ENCODE measurements around the gene C15orf40.
A peak's percentile ranks its signal among the peaks of the same experiment; 100 is the strongest.
"Not testable (repeated sequence)": the region's sequence is repeated elsewhere in the genome, so short reads cannot be mapped to it uniquely, and the experiment has no call there.

Gene C15orf40

DNA sequence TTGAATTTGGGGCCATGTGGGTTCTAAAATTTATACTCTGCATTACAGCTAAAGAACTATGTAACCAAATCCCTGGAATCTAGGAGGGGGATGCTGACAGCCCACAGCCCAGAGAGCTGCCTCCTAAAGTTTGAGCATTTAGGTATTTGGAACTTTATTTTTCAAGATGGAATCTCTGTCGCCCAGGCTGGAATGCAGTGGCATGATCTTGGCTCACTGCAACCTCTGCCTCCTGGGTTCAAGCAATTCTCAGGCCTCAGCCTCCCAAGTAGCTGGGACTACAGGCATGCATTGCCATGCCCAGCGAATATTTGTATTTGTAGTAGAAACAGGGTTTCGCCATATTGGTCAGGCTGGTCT is 10.8 kb downstream of the C15orf40 start:
- not testable (repeated sequence) for H3K9me3 Mint-ChIP-seq; H3K4me3 Mint-ChIP-seq; H3K27me3 Mint-ChIP-seq (ENCODE audit: low read depth); H3K4me1 Mint-ChIP-seq
- Mint-ChIP-seq H3K36me3 (ENCODE audit: low read depth) (peaks cover 18% of the 10 kb centered on the region), H3K27ac (peak overlapping the region in 2 of 3 experiments; percentile 35 to 39)
- peak in 1 of 3 experiments; percentile 6 for TF ChIP-seq CTCF (IDR thresholded peaks at IDR 0.05; ENCODE audit: unreplicated experiment in 3 of 3)

- peaks cover 6% of the 10 kb centered on the region for H3K4me1 Mint-ChIP-seq
- H3K36me3 Mint-ChIP-seq (ENCODE audit: low read depth) = peaks cover 15% of the 10 kb centered on the region
- no peaks in the 10 kb centered on the region for H3K9me3 Mint-ChIP-seq
- peak; percentile 46 to 52 (median 47) for TF ChIP-seq CTCF (IDR thresholded peaks at IDR 0.05; ENCODE audit: unreplicated experiment in 3 of 3)
- peak overlapping the region in 2 of 3 experiments; percentile 56 to 67 for H3K4me3 Mint-ChIP-seq
- H3K27me3 Mint-ChIP-seq (ENCODE audit: low read depth) = no peaks in the 10 kb centered on the region
- peak overlapping the region; percentile 35 to 39 (median 38) for H3K27ac Mint-ChIP-seq
These were observed 11.4 kb downstream of the C15orf40 start for GRCh38 chr15:82999905-83000671.

- Mint-ChIP-seq H3K27ac (no peak overlapping the region), H3K36me3 (ENCODE audit: low read depth) (peaks cover 12% of the 10 kb centered on the region), H3K4me3 (no peak overlapping the region), H3K4me1 (peaks cover 6% of the 10 kb centered on the region), H3K27me3 (ENCODE audit: low read depth) (no peaks in the 10 kb centered on the region), H3K9me3 (no peaks in the 10 kb centered on the region)
- no peak for TF ChIP-seq CTCF (IDR thresholded peaks at IDR 0.05; ENCODE audit: unreplicated experiment in 3 of 3)
These were observed 12.0 kb downstream of the C15orf40 start for GRCh38 chr15:82999426-82999825.

DNA sequence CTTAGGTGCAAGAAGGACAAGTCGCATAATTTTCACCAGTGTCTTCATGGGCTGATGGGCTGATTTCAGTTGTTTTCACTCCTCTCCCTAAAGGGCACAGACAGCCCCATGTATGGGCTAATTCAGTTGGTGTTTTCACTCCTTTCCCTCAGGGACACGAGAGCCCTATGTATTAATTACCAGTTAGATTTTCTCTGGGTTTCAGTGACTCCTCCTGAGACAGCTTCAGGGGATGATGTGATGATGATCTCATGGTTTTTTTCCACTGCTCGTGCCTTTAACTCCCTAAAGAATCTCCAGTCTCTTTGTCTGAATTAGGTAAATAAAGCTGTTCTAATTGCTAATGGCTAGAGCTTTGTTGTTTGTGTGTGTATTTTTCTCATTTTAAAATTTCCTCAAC is 15.5 kb downstream of the C15orf40 start:
- H3K9me3 Mint-ChIP-seq = no peaks in the 10 kb centered on the region

DNA sequence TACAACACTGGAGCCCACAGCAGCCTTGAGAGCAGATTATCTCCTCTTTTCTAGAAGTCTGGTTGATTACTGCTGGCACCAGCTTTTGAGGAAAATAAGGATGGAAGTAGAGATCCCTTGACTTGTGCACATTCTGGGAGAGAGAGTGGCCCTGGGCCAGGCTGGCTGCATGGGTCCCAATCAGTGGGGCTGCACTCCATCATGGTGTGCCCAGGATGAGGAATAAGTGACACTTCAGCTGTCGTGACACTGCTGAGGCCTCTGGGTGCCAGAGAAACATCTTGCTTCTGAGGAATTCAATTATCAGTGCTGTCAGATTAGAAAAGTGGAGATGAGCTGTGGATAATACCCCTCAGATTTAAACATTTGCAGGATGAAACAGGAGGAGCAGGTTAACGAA is 16.4 kb downstream of the C15orf40 start:
- Mint-ChIP-seq H3K4me3 (no peak overlapping the region), H3K27ac (no peak overlapping the region), H3K4me1 (peaks cover 2% of the 10 kb centered on the region), H3K27me3 (ENCODE audit: low read depth) (no peaks in the 10 kb centered on the region), H3K36me3 (ENCODE audit: low read depth) (peaks cover 19% of the 10 kb centered on the region), H3K9me3 (no peaks in the 10 kb centered on the region)
- TF ChIP-seq CTCF (IDR thresholded peaks at IDR 0.05; ENCODE audit: unreplicated experiment in 3 of 3) = no peak

More for the DNA sequence above, 15.5 kb downstream of the C15orf40 start:
- Mint-ChIP-seq H3K27me3 (ENCODE audit: low read depth) (no peaks in the 10 kb centered on the region), H3K36me3 (ENCODE audit: low read depth) (peaks cover 17% of the 10 kb centered on the region), H3K4me3 (no peak overlapping the region), H3K27ac (no peak overlapping the region), H3K4me1 (peaks cover 6% of the 10 kb centered on the region)
- TF ChIP-seq CTCF (IDR thresholded peaks at IDR 0.05; ENCODE audit: unreplicated experiment in 3 of 3) = no peak

- Mint-ChIP-seq H3K36me3 (ENCODE audit: low read depth) (peaks cover 28% of the 10 kb centered on the region), H3K27ac (no peak overlapping the region), H3K9me3 (no peaks in the 10 kb centered on the region), H3K4me1 (no peaks in the 10 kb centered on the region), H3K27me3 (ENCODE audit: low read depth) (no peaks in the 10 kb centered on the region), H3K4me3 (no peak overlapping the region)
- TF ChIP-seq CTCF (IDR thresholded peaks at IDR 0.05; ENCODE audit: unreplicated experiment in 3 of 3) = no peak
These were observed 18.3 kb downstream of the C15orf40 start for GRCh38 chr15:82993144-82993543.
